GM12874 (cell line): ENCODE results near the gene LDLR.

Experiments
- TF ChIP-seq, protein P1 (sequence below): IDR thresholded peaks from 2 replicates; pipeline ENCODE4 v1.5.1; 2011; ENCODE audit warnings: low read depth, mild to moderate bottlenecking, control low read depth, low read length, moderate library complexity; ENCODE audit not compliant: insufficient read depth

LDLR gene

DNA sequence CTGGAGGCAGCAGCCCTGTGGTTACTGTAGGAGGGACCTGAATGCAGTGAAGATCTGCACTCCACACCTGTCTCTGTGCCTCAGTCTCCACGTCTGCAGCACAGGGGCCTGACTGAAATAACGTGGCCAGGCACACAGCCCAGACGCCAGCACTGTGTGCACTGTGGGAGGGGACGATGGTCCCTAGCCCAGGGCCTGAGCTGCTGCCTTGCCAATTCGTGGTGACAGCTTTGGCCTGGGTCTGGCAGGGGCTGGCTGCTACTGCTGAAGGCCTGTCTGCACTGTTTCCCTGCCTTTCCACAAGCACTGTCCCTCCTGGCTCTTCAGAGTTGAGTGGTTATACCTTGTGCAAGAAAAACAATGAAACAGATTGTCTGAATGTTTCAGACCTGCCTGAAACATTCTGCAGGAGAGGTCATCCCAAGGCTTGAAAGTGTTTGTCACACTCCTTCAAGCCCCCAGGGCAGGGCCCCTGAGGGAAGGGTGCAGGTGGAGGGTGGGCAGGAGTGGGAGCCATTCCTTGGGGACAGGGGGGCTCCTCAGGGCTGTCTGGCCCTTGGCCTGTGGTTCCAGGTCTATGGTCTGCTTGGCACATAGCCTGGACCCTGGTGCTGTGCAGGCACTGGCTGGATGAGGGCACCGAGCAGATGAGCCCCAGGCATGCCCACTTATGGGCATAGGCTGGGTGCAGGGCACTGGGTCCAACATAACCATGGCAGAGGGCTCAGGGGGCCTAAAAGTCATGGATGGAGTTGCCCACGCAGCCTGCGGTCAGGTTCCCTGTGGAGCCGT, 38.7 kb upstream of the LDLR start:
- TF ChIP-seq, protein P1, sequence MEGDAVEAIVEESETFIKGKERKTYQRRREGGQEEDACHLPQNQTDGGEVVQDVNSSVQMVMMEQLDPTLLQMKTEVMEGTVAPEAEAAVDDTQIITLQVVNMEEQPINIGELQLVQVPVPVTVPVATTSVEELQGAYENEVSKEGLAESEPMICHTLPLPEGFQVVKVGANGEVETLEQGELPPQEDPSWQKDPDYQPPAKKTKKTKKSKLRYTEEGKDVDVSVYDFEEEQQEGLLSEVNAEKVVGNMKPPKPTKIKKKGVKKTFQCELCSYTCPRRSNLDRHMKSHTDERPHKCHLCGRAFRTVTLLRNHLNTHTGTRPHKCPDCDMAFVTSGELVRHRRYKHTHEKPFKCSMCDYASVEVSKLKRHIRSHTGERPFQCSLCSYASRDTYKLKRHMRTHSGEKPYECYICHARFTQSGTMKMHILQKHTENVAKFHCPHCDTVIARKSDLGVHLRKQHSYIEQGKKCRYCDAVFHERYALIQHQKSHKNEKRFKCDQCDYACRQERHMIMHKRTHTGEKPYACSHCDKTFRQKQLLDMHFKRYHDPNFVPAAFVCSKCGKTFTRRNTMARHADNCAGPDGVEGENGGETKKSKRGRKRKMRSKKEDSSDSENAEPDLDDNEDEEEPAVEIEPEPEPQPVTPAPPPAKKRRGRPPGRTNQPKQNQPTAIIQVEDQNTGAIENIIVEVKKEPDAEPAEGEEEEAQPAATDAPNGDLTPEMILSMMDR = no peak

- TF ChIP-seq, protein P1 = no peak
Observed at GRCh38 chr19:11053817-11054195, 35.5 kb upstream of the LDLR start.

GRCh38 chr19:11054200-11054599, 35.1 kb upstream of the LDLR start:
- TF ChIP-seq, protein P1 = no peak

GRCh38 chr19:11054628-11055027, 34.6 kb upstream of the LDLR start:
- TF ChIP-seq, protein P1 = no peak

- TF ChIP-seq, protein P1 = no peak
Observed at GRCh38 chr19:11058246-11059030, 30.8 kb upstream of the LDLR start.

DNA sequence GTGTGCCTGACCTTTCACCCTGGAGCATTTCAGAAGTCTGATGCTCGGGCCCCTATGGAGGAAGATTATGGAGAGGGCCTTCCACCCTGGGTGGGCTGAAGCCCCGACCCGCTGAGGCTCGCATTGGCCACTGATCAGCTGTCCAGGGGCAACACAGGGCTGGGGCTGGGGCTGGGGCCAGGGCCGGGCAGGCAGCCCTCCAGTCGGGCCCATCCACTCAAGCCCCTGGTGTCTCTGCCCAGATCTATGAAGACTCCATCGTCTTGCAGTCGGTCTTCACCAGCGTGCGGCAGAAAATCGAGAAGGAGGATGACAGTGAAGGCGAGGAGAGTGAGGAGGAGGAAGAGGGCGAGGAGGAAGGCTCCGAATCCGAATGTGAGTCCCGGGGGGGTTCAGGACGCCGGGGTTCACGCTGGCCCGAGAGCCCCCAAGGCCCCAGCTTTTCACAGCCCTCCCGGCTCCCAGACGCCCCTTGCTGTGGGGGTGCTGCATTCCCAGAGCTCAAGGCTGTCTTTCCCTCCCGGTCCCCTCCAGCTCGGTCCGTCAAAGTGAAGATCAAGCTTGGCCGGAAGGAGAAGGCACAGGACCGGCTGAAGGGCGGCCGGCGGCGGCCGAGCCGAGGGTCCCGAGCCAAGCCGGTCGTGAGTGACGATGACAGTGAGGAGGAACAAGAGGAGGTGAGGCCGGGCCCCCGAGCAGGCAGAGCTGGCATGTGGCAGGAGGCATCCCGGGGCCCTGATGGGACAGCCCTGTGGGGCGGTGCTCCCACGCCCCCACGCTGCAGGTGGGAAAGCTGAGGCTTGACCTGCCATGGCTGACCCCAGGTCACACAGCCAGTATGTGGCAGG, 29.5 kb upstream of the LDLR start:
- TF ChIP-seq, protein P1 = no peak

- TF ChIP-seq, protein P1 = no peak
Observed at GRCh38 chr19:11061952-11062351, 27.3 kb upstream of the LDLR start.
